ENCODE results near the gene RAD50. TPM values are rescaled to one million over a fixed set of nuclear protein-coding genes. Genes with fewer than 3 reads are reported as not detected.

RAD50 gene
- total and polyA plus RNA-seq, 10 of the 15 experiments (the other 5 are each of a cell fraction or from before 2014, with no cell fraction given), result 12.8 to 68.6 (median 47.0) TPM

GRCh38 chr5:132663771-132664695 is 107.3 kb downstream of the RAD50 start (continued):
- TF ChIP-seq MLLT1 (IDR thresholded peaks at IDR 0.05), result peak; percentile 82
- TF ChIP-seq EED (IDR thresholded peaks at IDR 0.05; ENCODE audit: low read depth), result peak; percentile 76
- TF ChIP-seq ZBTB33 (IDR thresholded peaks at IDR 0.05), result no peak
- TF ChIP-seq NBN (IDR thresholded peaks at IDR 0.05), result peak; percentile 98
- no peak for TF ChIP-seq CREB1 (IDR thresholded peaks at IDR 0.05; ENCODE audit: low read depth)
- peak; percentile 12; the same call in 1 of the 2 replicates for TF ChIP-seq RAD21 (IDR thresholded peaks at IDR 0.05; ENCODE audit: insufficient read depth, low read depth, low read length)
- peak; percentile 98 for TF ChIP-seq MEF2A (IDR thresholded peaks at IDR 0.05; ENCODE audit: insufficient read depth, low read depth, low read length)
- no peak for TF ChIP-seq HSF1 (IDR thresholded peaks at IDR 0.05; ENCODE audit: low read depth, low read length)
- peak; percentile 99 for TF ChIP-seq MEF2B (IDR thresholded peaks at IDR 0.05; ENCODE audit: partially characterized antibody, poor library complexity, severe bottlenecking)
- no peak for TF ChIP-seq PRDM15 (CRISPR knock-in tag; IDR thresholded peaks at IDR 0.05)
- no peak for TF ChIP-seq NFYA (IDR thresholded peaks at IDR 0.05; ENCODE audit: borderline replicate concordance, low read depth, low read length)
- TF ChIP-seq ASH2L (IDR thresholded peaks at IDR 0.05; ENCODE audit: borderline replicate concordance, low read depth), result no peak; the same call in 1 of the 2 replicates
- peak; percentile 69; the same call in 1 of the 2 replicates for TF ChIP-seq ZNF24 (IDR thresholded peaks at IDR 0.05)
- TF ChIP-seq E4F1 (IDR thresholded peaks at IDR 0.05; ENCODE audit: borderline replicate concordance, partially characterized antibody), result no peak
- peak; percentile 79; the same call in 1 of the 2 replicates for TF ChIP-seq JUND (IDR thresholded peaks at IDR 0.05; ENCODE audit: low read depth, low read length)
- peak; percentile 97 for TF ChIP-seq MTA2 (IDR thresholded peaks at IDR 0.05; ENCODE audit: low read depth)
- no peak for TF ChIP-seq HCFC1 (IDR thresholded peaks at IDR 0.05; ENCODE audit: low read length)
- no peak for TF ChIP-seq RBBP5 (conservative IDR thresholded peaks at IDR 0.05)

Data from GM12878 (cell line).